Endothelial cell of umbilical vein (primary cell): ENCODE data around the gene CUBN. TPM values are rescaled to one million over a fixed set of nuclear protein-coding genes. Genes with fewer than 3 reads are reported as not detected.

Experiments used
- BruUV-seq: library from RNA; stranded (reverse); fragments of 400-500 nt; replicated peaks from 2 replicates; lab custom pipeline; 2021; lab: Mats Ljungman, UMichigan
- CTCF ChIA-PET: fragments of 300-600, 350-600 bp; sonication (Branson Sonifier 250); formaldehyde crosslinking; loops from one replicate; lab custom pipeline; 2021; ENCODE audit warnings: antibody characterized with exemption, inconsistent platforms; lab: Charles Lee
- POLR2A ChIA-PET: fragments of 300-600, 350-600 bp; sonication (Branson Sonifier 250); formaldehyde crosslinking; loops from one replicate; lab custom pipeline; 2021; ENCODE audit warnings: antibody characterized with exemption, inconsistent platforms; lab: Charles Lee
- DNase-seq: peaks from one replicate; pipeline ENCODE4 v3.0.0-alpha.2; 2011; ENCODE audit warnings: low read depth, low spot score
- FAIRE-seq: peaks from 2 replicates; lab custom pipeline; 2011; peaks lifted over from hg19 to GRCh38; lab: Jason Lieb, UNC
- H2AFZ ChIP-seq: 2 replicates; pipeline ENCODE4 v1.6.0; 2012; ENCODE audit warnings: low read depth, low read length, control low read depth, inconsistent platforms
- H3K27ac ChIP-seq: 2 replicates; pipeline ENCODE4 v1.5.1; 2011; ENCODE audit warnings: low read depth, mild to moderate bottlenecking, control low read depth, low read length, moderate library complexity; ENCODE audit not compliant: insufficient read depth
- H3K27me3 ChIP-seq, 2 experiments: 2 replicates each; pipeline versions ENCODE4 v1.6.0 to v1.6.1; 2011; ENCODE audit warnings: low read length in 2 of 2, mixed read lengths in 1 of 2; ENCODE audit not compliant: control insufficient read depth in 2 of 2, insufficient read depth in 2 of 2
- H3K36me3 ChIP-seq, 2 experiments: 2 replicates in 1 of 2; 3 replicates in 1 of 2; pipeline ENCODE4 v1.5.1; 2011; ENCODE audit warnings: low read length in 2 of 2, mild to moderate bottlenecking in 1 of 2, moderate library complexity in 1 of 2; ENCODE audit not compliant: control insufficient read depth in 2 of 2, insufficient read depth in 2 of 2; ENCODE audit errors: extremely low read depth in 1 of 2
- H3K4me1 ChIP-seq: 3 replicates; pipeline ENCODE4 v1.5.1; 2011; ENCODE audit warnings: mild to moderate bottlenecking, low read length; ENCODE audit not compliant: control insufficient read depth, insufficient read depth; ENCODE audit errors: extremely low read depth
- H3K4me2 ChIP-seq: 2 replicates; pipeline ENCODE4 v1.6.1; 2011; ENCODE audit warnings: low read length, control low read depth, mixed read lengths; ENCODE audit not compliant: insufficient read depth
- H3K4me3 ChIP-seq, 3 experiments: fragments of 200-600 bp in 1 of 3; sonication (generic), shearing (Covaris generic) in 1 of 3; replicated peaks in 1 of 3; 2 replicates each; pipeline ENCODE4 v1.5.1; 2011 to 2016; ENCODE audit warnings: control low read depth in 3 of 3, low read length in 3 of 3, mild to moderate bottlenecking in 2 of 3, inconsistent platforms in 1 of 3, low read depth in 1 of 3, moderate library complexity in 1 of 3; ENCODE audit not compliant: insufficient read depth in 1 of 3
- H3K79me2 ChIP-seq: 2 replicates; pipeline ENCODE4 v1.6.0; 2012; ENCODE audit warnings: low read length, inconsistent platforms; ENCODE audit not compliant: control insufficient read depth, insufficient read depth
- H3K9ac ChIP-seq: replicated peaks from 2 replicates; pipeline ENCODE3; 2011; ENCODE audit warnings: low read length, control low read depth; ENCODE audit not compliant: insufficient read depth; ENCODE audit errors: extremely low read depth
- H3K9me1 ChIP-seq: replicated peaks from 3 replicates; pipeline ENCODE4 v1.6.0; 2011; ENCODE audit warnings: mild to moderate bottlenecking, low read length; ENCODE audit not compliant: control insufficient read depth, insufficient read depth; ENCODE audit errors: extremely low read depth
- H3K9me3 ChIP-seq: replicated peaks from 2 replicates; pipeline ENCODE4 v1.5.1; 2012; ENCODE audit warnings: low read length, inconsistent platforms; ENCODE audit not compliant: control insufficient read depth, insufficient read depth
- H4K20me1 ChIP-seq: replicated peaks from 2 replicates; pipeline ENCODE3; 2011; ENCODE audit warnings: mild to moderate bottlenecking, low read length; ENCODE audit not compliant: control insufficient read depth, insufficient read depth; ENCODE audit errors: extremely low read depth
- CTCF ChIP-seq, 2 donors: IDR thresholded peaks; 1 replicate in 1 of 2; 2 replicates in 1 of 2; pipeline ENCODE4 v1.5.1; 2011; ENCODE audit warnings: low read length in 2 of 2, mild to moderate bottlenecking in 2 of 2, moderate library complexity in 2 of 2, control low read depth in 1 of 2, inconsistent platforms in 1 of 2, low read depth in 1 of 2; ENCODE audit not compliant: insufficient read depth in 1 of 2; ENCODE audit errors: extremely low read depth in 1 of 2
- EZH2 ChIP-seq: IDR thresholded peaks from 2 replicates; pipeline ENCODE4 v1.6.1; 2012; ENCODE audit warnings: borderline replicate concordance, low read depth, mild to moderate bottlenecking, moderate library complexity, low read length, inconsistent platforms; ENCODE audit not compliant: severe bottlenecking
- FOS ChIP-seq: IDR thresholded peaks from 2 replicates; pipeline ENCODE4 v1.6.1; 2011; ENCODE audit warnings: mild to moderate bottlenecking, low read length, moderate library complexity, borderline replicate concordance; ENCODE audit not compliant: insufficient read depth
- GATA2 ChIP-seq: IDR thresholded peaks from 2 replicates; pipeline ENCODE4 v1.7.0; 2011; ENCODE audit warnings: low read depth, mild to moderate bottlenecking, moderate library complexity, mixed read lengths, low read length; ENCODE audit not compliant: insufficient read length, insufficient read depth
- JUN ChIP-seq: IDR thresholded peaks from 2 replicates; pipeline ENCODE4 v1.6.1; 2011; ENCODE audit warnings: borderline replicate concordance, low read depth; ENCODE audit not compliant: insufficient read length, insufficient read depth
- MYC ChIP-seq: IDR thresholded peaks from one replicate; pipeline ENCODE4 v1.6.1; 2011; ENCODE audit warnings: mild to moderate bottlenecking, low read depth, low read length
- dilution Hi-C: fragments of 300-500 bp; cut with MboI; formaldehyde crosslinking; loops from one replicate; pipeline ENCODE4 v1.15.0; 2019; ENCODE audit warnings: low sequenced_read_pairs; ENCODE audit not compliant: extremely low pct_ligation_motif_present
- intact Hi-C: fragments of 100-400 bp; cut with micrococcal nuclease; formaldehyde crosslinking; loops from one replicate; pipeline ENCODE4 v1.10.0; 2022
- polyA plus RNA-seq, 4 experiments: library from polyadenylated mRNA; depleted of rRNA in 3 of 4; stranded (reverse) in 3 of 4; unstranded in 1 of 4; fragments of >200 nt; gene quantifications; 2 replicates each; pipeline versions ENCODE4 v1.2.1 to v1.2.3, GENCODE V29; 2011 to 2012; ENCODE audit warnings: missing spikeins in 1 of 4
- total RNA-seq: library from RNA; stranded (reverse); gene quantifications from 2 replicates; pipeline ENCODE4 v1.2.3, GENCODE V29; 2021

Gene CUBN
- total and polyA plus RNA-seq, 2 donors (not counting 3 experiments of a cell fraction or from before 2014, with no cell fraction given) = 2.7 to 4.6 TPM

- BruUV-seq = no TSS peak
- H3K4me1 ChIP-seq = peaks cover 52% of the 10 kb centered on the region
- H3K4me2 ChIP-seq = no peak overlapping the region
- no peaks in the 10 kb centered on the region for H4K20me1 ChIP-seq
- no peaks in the 10 kb centered on the region for H3K79me2 ChIP-seq
- no peak overlapping the region for H3K4me3 ChIP-seq
- intact Hi-C loops (no loop called here), dilution Hi-C loops (no loop called here)
- H3K9me1 ChIP-seq = no peaks in the 10 kb centered on the region
- peak; percentile 62 for TF ChIP-seq GATA2
- no peak for TF ChIP-seq JUN
- TF ChIP-seq MYC = no peak
- TF ChIP-seq FOS = peak; percentile 52
- TF ChIP-seq EZH2 = no peak
- TF ChIP-seq CTCF (IDR thresholded peaks at IDR 0.05; ENCODE audit: extremely low read depth in 1 of 2, insufficient read depth in 1 of 2, low read depth in 1 of 2, low read length in 2 of 2) = no peak
- ChIA-PET POLR2A (no interaction called here), CTCF (interaction anchor here (1.4 to 1.6 kb wide), 2 partner anchors 9 to 16 kb away, joined by 4 read pairs; no protein-coding TSS in a partner anchor)
- DNase-seq = peak; percentile 46
- H3K9ac ChIP-seq = no peak overlapping the region
- no peaks in the 10 kb centered on the region for H3K27me3 ChIP-seq
- no peaks in the 10 kb centered on the region for H3K9me3 ChIP-seq
- peak overlapping the region; percentile 25 for H2AFZ ChIP-seq
- peak; percentile 73 for FAIRE-seq
- no peaks in the 10 kb centered on the region for H3K36me3 ChIP-seq
- H3K27ac ChIP-seq = peak overlapping the region; percentile 20
Observed at GRCh38 chr10:17009212-17009700, 120.4 kb downstream of the CUBN start.
